Measurements from ENCODE around the gene SIX3. TPM values are rescaled to one million over a fixed set of nuclear protein-coding genes. Genes with fewer than 3 reads are reported as not detected.

The SIX3 gene
- total RNA-seq, 1 donor from 2014 or later = not detected

DNA sequence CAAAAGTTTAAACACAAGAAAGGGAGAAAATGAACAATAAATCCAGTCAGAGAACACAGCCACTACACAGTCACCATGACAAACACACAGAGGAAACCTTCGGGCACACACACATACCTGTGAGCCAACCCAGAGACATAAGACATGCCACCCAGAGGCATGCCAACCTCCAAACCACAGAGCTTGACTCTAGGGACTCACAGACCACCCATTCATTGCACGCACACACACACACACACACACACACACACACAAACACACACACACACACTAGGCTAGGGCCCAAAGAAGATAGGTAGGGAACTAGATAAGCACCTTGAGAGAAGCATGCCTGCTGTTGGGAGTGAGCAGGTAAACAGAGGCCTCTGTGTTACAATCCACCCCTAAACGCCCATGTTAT, 9.1 kb downstream of the SIX3 start:
- Histone ChIP-seq H3K36me3 (no peaks in the 10 kb centered on the region), H3K27me3 (ENCODE audit: low read depth) (peaks cover 93% of the 10 kb centered on the region), H3K4me3 (no peak overlapping the region), H3K27ac (no peak overlapping the region), H3K9me3 (no peaks in the 10 kb centered on the region), H3K4me1 (peaks cover 30% of the 10 kb centered on the region)
- TF ChIP-seq, protein P1, sequence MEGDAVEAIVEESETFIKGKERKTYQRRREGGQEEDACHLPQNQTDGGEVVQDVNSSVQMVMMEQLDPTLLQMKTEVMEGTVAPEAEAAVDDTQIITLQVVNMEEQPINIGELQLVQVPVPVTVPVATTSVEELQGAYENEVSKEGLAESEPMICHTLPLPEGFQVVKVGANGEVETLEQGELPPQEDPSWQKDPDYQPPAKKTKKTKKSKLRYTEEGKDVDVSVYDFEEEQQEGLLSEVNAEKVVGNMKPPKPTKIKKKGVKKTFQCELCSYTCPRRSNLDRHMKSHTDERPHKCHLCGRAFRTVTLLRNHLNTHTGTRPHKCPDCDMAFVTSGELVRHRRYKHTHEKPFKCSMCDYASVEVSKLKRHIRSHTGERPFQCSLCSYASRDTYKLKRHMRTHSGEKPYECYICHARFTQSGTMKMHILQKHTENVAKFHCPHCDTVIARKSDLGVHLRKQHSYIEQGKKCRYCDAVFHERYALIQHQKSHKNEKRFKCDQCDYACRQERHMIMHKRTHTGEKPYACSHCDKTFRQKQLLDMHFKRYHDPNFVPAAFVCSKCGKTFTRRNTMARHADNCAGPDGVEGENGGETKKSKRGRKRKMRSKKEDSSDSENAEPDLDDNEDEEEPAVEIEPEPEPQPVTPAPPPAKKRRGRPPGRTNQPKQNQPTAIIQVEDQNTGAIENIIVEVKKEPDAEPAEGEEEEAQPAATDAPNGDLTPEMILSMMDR (IDR thresholded peaks at IDR 0.05) = no peak
- DNase-seq (no peak), ATAC-seq (no peak)
- intact Hi-C loops (cut with DNase I) = no loop called here

DNA sequence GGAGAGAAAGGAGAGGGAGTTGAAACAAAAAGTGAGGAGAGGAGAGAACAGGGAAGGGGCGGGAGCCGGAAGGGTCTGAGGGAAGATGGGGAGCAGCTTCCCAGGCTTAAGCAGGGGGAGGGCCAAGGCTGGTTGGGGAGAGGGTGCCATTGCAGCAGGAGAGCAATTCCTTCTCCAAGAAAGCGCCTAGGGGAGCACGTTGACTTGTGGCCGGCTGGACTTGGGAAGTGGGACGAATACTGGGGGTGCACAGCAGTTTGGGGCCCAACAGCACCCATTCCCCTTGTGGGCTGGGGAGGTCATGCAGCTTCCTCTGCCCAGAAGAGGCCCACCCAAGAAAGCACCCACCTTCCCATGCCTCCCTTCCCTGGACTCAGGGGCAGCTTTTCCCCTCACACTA, 9.6 kb downstream of the SIX3 start:
- no peaks in the 10 kb centered on the region for H3K9me3 ChIP-seq
- no peak overlapping the region for H3K27ac ChIP-seq
- peaks cover 93% of the 10 kb centered on the region for H3K27me3 ChIP-seq (ENCODE audit: low read depth)
- intact Hi-C loops (cut with DNase I) = no loop called here
- no peak for ATAC-seq
- H3K4me3 ChIP-seq = no peak overlapping the region
- no peaks in the 10 kb centered on the region for H3K36me3 ChIP-seq
- H3K4me1 ChIP-seq = peaks cover 33% of the 10 kb centered on the region
- peak; percentile 14 for DNase-seq
- TF ChIP-seq, protein P1 (IDR thresholded peaks at IDR 0.05) = no peak

DNA sequence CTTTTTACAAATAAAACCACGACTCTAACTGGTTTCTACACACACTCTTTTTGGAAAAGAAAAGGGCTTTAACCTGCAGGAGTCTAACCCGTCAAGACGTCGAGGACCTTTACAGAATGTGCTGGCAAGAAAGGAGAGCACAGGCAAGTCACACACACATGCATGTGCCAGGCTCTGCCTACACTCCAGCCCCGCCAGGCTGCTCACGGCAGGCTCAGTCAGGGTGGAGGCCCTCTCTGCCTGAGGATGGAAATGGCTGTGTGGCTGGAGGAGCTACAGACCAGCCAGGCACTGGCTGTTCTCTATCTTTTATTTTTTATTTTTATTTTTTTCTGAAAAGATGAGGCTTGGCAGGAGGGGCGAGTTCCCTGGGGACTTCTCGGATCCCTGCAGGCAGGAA, 10.2 kb downstream of the SIX3 start:
- peaks cover 87% of the 10 kb centered on the region for H3K27me3 ChIP-seq (ENCODE audit: low read depth)

DNA sequence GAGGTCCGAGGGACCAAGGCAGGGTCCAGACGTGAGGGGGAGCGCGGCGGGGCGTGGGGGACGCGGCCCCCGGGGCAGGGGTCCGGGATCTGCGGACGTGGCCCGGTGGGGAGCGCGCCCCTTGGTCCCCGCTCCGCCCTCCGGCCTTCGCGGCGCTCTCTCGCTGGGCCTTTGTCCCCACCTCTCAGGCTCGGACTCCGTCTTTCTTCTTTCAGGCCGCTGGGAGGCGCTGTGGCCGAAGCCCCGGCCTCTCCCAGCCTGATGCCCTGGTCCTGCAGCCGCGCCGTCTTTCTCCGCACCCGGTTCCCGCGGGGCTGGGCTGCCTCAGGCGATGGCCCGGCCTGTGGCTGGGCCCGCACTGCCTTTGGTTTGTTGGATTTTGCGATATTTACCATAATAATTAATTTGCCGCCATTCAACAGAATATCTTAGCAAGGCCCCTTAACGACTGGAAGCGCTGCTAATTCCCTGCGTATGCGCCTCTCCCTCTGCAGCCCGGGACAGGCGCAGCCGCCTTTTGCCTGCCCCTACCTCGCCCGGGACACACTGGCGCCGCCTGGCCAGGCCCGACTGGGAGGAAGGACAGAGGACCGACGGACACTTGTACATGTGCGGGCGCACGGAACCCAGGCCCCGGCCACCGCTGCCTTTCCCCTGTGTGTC, 10.8 kb downstream of the SIX3 start:
- H3K27me3 ChIP-seq (ENCODE audit: low read depth) = peaks cover 82% of the 10 kb centered on the region
- intact Hi-C loops (cut with DNase I) = no loop called here
- peak overlapping the region; percentile 39 for H3K4me3 ChIP-seq

More for the DNA sequence above, 10.2 kb downstream of the SIX3 start:
- ATAC-seq (no peak), DNase-seq (peak; percentile 29)
- Histone ChIP-seq H3K4me1 (peaks cover 33% of the 10 kb centered on the region), H3K9me3 (no peaks in the 10 kb centered on the region), H3K27ac (no peak overlapping the region), H3K36me3 (no peaks in the 10 kb centered on the region), H3K4me3 (peak overlapping the region; percentile 39)
- intact Hi-C loops (cut with DNase I) = no loop called here
- TF ChIP-seq, protein P1 (IDR thresholded peaks at IDR 0.05) = no peak

DNA sequence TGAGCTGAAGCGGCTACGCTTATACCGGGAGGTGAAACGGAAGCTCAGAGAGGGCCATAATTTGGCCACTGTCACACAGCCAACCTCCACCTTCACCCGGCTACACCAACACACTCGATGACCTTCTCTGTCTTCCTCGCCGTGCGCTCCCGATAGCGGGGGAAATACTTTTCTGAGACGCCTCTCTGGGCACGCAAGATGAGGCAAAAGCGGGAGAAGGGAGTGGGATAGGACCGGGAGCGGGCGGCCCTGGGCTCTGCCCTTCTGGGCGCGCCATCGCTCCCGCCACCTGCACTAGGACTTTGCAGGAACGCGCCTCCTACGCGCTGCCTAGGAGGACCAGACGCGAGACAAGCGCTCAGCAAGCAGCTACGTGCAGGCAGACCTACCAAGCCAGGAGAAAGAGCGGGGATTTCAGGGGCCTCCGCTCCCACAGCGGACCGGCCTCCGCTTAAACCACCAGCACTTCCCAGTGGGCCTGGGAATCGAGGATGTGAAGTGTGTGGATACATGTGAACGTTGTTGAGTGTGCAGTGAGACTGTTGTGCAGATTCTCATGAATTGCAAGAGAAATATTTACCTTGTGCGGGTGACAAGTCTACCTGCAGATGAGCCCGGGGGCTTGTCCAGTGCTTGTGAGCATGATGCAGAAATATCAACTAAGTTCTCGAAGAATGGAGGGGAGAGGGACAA, 11.4 kb downstream of the SIX3 start:
- Histone ChIP-seq H3K4me1 (peaks cover 33% of the 10 kb centered on the region), H3K27me3 (ENCODE audit: low read depth) (peaks cover 82% of the 10 kb centered on the region), H3K36me3 (no peaks in the 10 kb centered on the region), H3K27ac (no peak overlapping the region), H3K9me3 (no peaks in the 10 kb centered on the region), H3K4me3 (peak overlapping the region; percentile 39)
- no peak for ATAC-seq
- no peak for DNase-seq
- TF ChIP-seq, protein P1 (IDR thresholded peaks at IDR 0.05) = no peak
- intact Hi-C loops (cut with DNase I) = no loop called here

More for the DNA sequence above, 10.8 kb downstream of the SIX3 start:
- DNase-seq = peak; percentile 53
- TF ChIP-seq, protein P1 (IDR thresholded peaks at IDR 0.05) = peak; percentile 56
- ATAC-seq = peak; percentile 72 to 75
- H3K9me3 ChIP-seq = no peaks in the 10 kb centered on the region
- H3K4me1 ChIP-seq = peaks cover 33% of the 10 kb centered on the region
- H3K36me3 ChIP-seq = no peaks in the 10 kb centered on the region
- H3K27ac ChIP-seq = no peak overlapping the region

All from lower lobe of right lung (tissue), 2 donors.